ENCODE results near the gene SERPINF2. TPM values are rescaled to one million over a fixed set of nuclear protein-coding genes. Genes with fewer than 3 reads are reported as not detected.

SERPINF2 gene
- polyA plus RNA-seq, 1 of the 3 experiments (the other 2 are of a cell fraction) = 0.26 TPM

GRCh38 chr17:1727258-1727789 lies 15.3 kb upstream of the SERPINF2 start (continued):
- TF ChIP-seq REST (IDR thresholded peaks at IDR 0.05; ENCODE audit: low read depth, low read length) = no peak
- no peak for TF ChIP-seq TCF12 (IDR thresholded peaks at IDR 0.05)

GRCh38 chr17:1727876-1728630 lies 14.6 kb upstream of the SERPINF2 start:
- Histone ChIP-seq H3K9ac (no peak overlapping the region), H2AFZ (ENCODE audit: low read depth) (no peak overlapping the region)
- 90% methylated on average over 22 of the region's 28 CpGs for WGBS (ENCODE audit: low lambda C conversion rate)
- TF ChIP-seq RXRA (IDR thresholded peaks at IDR 0.05; ENCODE audit: borderline replicate concordance, low read depth) (no peak), YY1 (IDR thresholded peaks at IDR 0.05; ENCODE audit: low read depth) (no peak), SMC3 (IDR thresholded peaks at IDR 0.05; ENCODE audit: low read depth, low read length) (no peak), TAF1 (IDR thresholded peaks at IDR 0.05; ENCODE audit: borderline replicate concordance, low read depth, low read length) (no peak), RAD21 (IDR thresholded peaks at IDR 0.05; ENCODE audit: low read length) (no peak), POLR2AphosphoS5 (IDR thresholded peaks at IDR 0.05; ENCODE audit: low read depth, low read length) (no peak), TEAD4 (IDR thresholded peaks at IDR 0.05; ENCODE audit: borderline replicate concordance, insufficient read depth) (no peak), MAX (IDR thresholded peaks at IDR 0.05; ENCODE audit: low read depth) (no peak), GATA2 (CRISPR knock-in tag; IDR thresholded peaks at IDR 0.05) (no peak), RCOR1 (IDR thresholded peaks at IDR 0.05; ENCODE audit: low read length) (no peak), FOXJ3 (CRISPR knock-in tag; IDR thresholded peaks at IDR 0.05) (no peak), REST (IDR thresholded peaks at IDR 0.05; ENCODE audit: low read depth, low read length) (no peak), CTCF (IDR thresholded peaks at IDR 0.05) (no peak), ZBTB33 (IDR thresholded peaks at IDR 0.05; ENCODE audit: borderline replicate concordance, low read depth) (no peak), USF1 (IDR thresholded peaks at IDR 0.05; ENCODE audit: borderline replicate concordance, low read depth) (no peak), GABPA (IDR thresholded peaks at IDR 0.05; ENCODE audit: low read depth) (no peak), TCF12 (IDR thresholded peaks at IDR 0.05) (no peak)

More at GRCh38 chr17:1727876-1728630, 14.6 kb upstream of the SERPINF2 start:
- Histone ChIP-seq H3K79me2 (ENCODE audit: insufficient read depth) (peaks cover 4% of the 10 kb centered on the region; the same call in 1 of the 2 replicates), H3F3A (replicated peaks; ENCODE audit: insufficient read depth) (peaks cover 6% of the 10 kb centered on the region), H3K9me3 (no peaks in the 10 kb centered on the region), H3K36me3 (replicated peaks in 1 of 2; ENCODE audit: control insufficient read depth in 1 of 2, insufficient read depth in 2 of 2, low read length in 1 of 2) (peaks cover 0 to 34% of the 10 kb centered on the region in 2 experiments), H4K20me1 (ENCODE audit: insufficient read depth) (no peaks in the 10 kb centered on the region), H3K4me1 (ENCODE audit: control insufficient read depth in 1 of 2, insufficient read depth in 2 of 2, low read depth in 1 of 2, low read length in 1 of 2) (peaks cover 0 to 8% of the 10 kb centered on the region in 2 experiments; a peak in 2 of 4 replicates), H3K4me2 (no peak overlapping the region), H3K27me3 (ENCODE audit: insufficient read depth) (no peaks in the 10 kb centered on the region), H3K4me3 (ENCODE audit: low read depth in 2 of 2, low read length in 1 of 2) (no peak overlapping the region), H3K27ac (ENCODE audit: low read depth in 2 of 2, low read length in 1 of 2) (no peak overlapping the region), H3K9me2 (no peaks in the 10 kb centered on the region)
- DNase-seq = peak; percentile 16
- ChIA-PET CTCF (interaction anchor here (1.0 to 1.6 kb wide), 2 partner anchors 28 to 56 kb away, joined by 3 to 6 read pairs; no protein-coding TSS in a partner anchor), POLR2A (no interaction called here)
